HepG2 (cell line): Measurements from ENCODE around the gene STARD10. TPM values are rescaled to one million over a fixed set of nuclear protein-coding genes. Genes with fewer than 3 reads are reported as not detected.

ENCODE experiments used
- BRD4 ChIP-seq: sonication (generic); formaldehyde crosslinking; IDR thresholded peaks from 2 replicates; pipeline ENCODE4 v1.4.0; 2020; ENCODE audit warnings: missing genetic modification reagents
- CREB1 ChIP-seq, 2 experiments: fragments of 450-650 bp in 1 of 2; IDR thresholded peaks; 2 replicates each; pipeline ENCODE4 v1.6.1; 2016 to 2017; ENCODE audit warnings: control low read depth in 1 of 2, mild to moderate bottlenecking in 1 of 2, missing compliant biosample characterization in 1 of 2, missing genetic modification characterization in 1 of 2
- CTCF ChIP-seq: sonication (generic); formaldehyde crosslinking; IDR thresholded peaks from 2 replicates; pipeline ENCODE4 v1.5.0; 2020; ENCODE audit warnings: mild to moderate bottlenecking, missing genetic modification reagents, moderate library complexity
- EP300 ChIP-seq, 3 experiments: sonication (generic) in 1 of 3; formaldehyde crosslinking in 1 of 3; IDR thresholded peaks; 2 replicates each; pipeline versions ENCODE4 v1.5.1 to v1.6.1; 2011 to 2020; ENCODE audit warnings: low read depth in 2 of 3, low read length in 2 of 3, borderline replicate concordance in 1 of 3, improper control_type of control experiment in 1 of 3, mild to moderate bottlenecking in 1 of 3, missing genetic modification reagents in 1 of 3, moderate library complexity in 1 of 3
- IKZF1 ChIP-seq: fragments of 450-650 bp; IDR thresholded peaks from 2 replicates; pipeline ENCODE4 v1.7.1; 2016
- JUND ChIP-seq: sonication (generic); formaldehyde crosslinking; IDR thresholded peaks from 2 replicates; pipeline ENCODE4 v1.8.0; 2022; ENCODE audit warnings: mild to moderate bottlenecking, missing genetic modification reagents
- NFYC ChIP-seq: IDR thresholded peaks from 2 replicates; pipeline ENCODE4 v1.6.1; 2016; ENCODE audit warnings: missing genetic modification reagents, missing compliant biosample characterization
- NR2F2 ChIP-seq: IDR thresholded peaks from 2 replicates; pipeline ENCODE4 v1.6.1; 2012; ENCODE audit warnings: low read depth, inconsistent platforms, borderline replicate concordance
- PCBP2 ChIP-seq: fragments of 200-400 bp; formaldehyde crosslinking; optimal IDR thresholded peaks from 2 replicates; pipeline ENCODE3; 2018; ENCODE audit warnings: low read length, low read depth; ENCODE audit not compliant: poor library complexity, severe bottlenecking
- PPARG ChIP-seq: conservative IDR thresholded peaks from 2 replicates; pipeline ENCODE4 v1.6.1; 2016; ENCODE audit warnings: missing biosample characterization, missing genetic modification reagents
- SAFB2 ChIP-seq: sonication (generic); formaldehyde crosslinking; IDR thresholded peaks from 2 replicates; pipeline ENCODE4 v1.5.1; 2020; ENCODE audit warnings: missing genetic modification reagents, low read depth, mild to moderate bottlenecking, borderline replicate concordance
- SRSF1 ChIP-seq: fragments of 200-400 bp; formaldehyde crosslinking; optimal IDR thresholded peaks from 2 replicates; pipeline ENCODE3; 2017; ENCODE audit warnings: mild to moderate bottlenecking, low read depth, low read length, moderate library complexity
- ZBTB39 ChIP-seq: sonication (generic); formaldehyde crosslinking; IDR thresholded peaks from 2 replicates; pipeline ENCODE4 v1.5.0; 2020; ENCODE audit warnings: missing genetic modification reagents
- ZMAT3 ChIP-seq: sonication (generic); formaldehyde crosslinking; conservative IDR thresholded peaks from 2 replicates; pipeline ENCODE4 v1.7.0; 2021; ENCODE audit warnings: missing genetic modification reagents
- ZNF136 ChIP-seq: sonication (generic); formaldehyde crosslinking; IDR thresholded peaks from 2 replicates; pipeline ENCODE4 v1.8.1; 2022; ENCODE audit warnings: low read depth, mild to moderate bottlenecking, moderate library complexity, missing genetic modification reagents
- ZNF598 ChIP-seq: sonication (generic); formaldehyde crosslinking; IDR thresholded peaks from 2 replicates; pipeline ENCODE4 v1.5.1; 2020; ENCODE audit warnings: mild to moderate bottlenecking, missing genetic modification reagents, borderline replicate concordance
- ZNF770 ChIP-seq: sonication (generic); formaldehyde crosslinking; IDR thresholded peaks from 2 replicates; pipeline ENCODE4 v1.5.0; 2020; ENCODE audit warnings: mild to moderate bottlenecking, missing genetic modification reagents
- ZNF781 ChIP-seq: sonication (generic); formaldehyde crosslinking; IDR thresholded peaks from 2 replicates; pipeline ENCODE4 v1.5.1; 2020; ENCODE audit warnings: borderline replicate concordance, mild to moderate bottlenecking, missing genetic modification reagents; ENCODE audit errors: not compliant biosample characterization
- ZNF792 ChIP-seq: IDR thresholded peaks from 2 replicates; pipeline ENCODE4 v1.6.1; 2016
- ZSCAN25 ChIP-seq: sonication (generic); formaldehyde crosslinking; IDR thresholded peaks from 2 replicates; pipeline ENCODE4 v1.8.0; 2022; ENCODE audit warnings: mild to moderate bottlenecking, missing genetic modification reagents
- polyA plus RNA-seq, 8 experiments: library from polyadenylated mRNA; depleted of rRNA in 3 of 8; stranded (reverse) in 7 of 8; unstranded in 1 of 8; fragments of >200 nt; fragmentation: Illumina TruSeq in 4 of 8; extraction: Trizol in 4 of 8; gene quantifications; 2 replicates each; pipeline versions ENCODE4 v1.2.1 to v1.2.3, GENCODE V29; 2011 to 2016; ENCODE audit warnings: low read depth in 4 of 8, missing spikeins in 1 of 8, mixed read lengths in 1 of 8; ENCODE audit not compliant: insufficient read depth in 1 of 8
- total RNA-seq, 5 experiments: library from RNA; depleted of rRNA; stranded (reverse); fragments of >200 nt; fragmentation: Illumina TruSeq; extraction: Trizol; gene quantifications; 2 replicates each; pipeline ENCODE4 v1.2.3, GENCODE V29; 2016; ENCODE audit warnings: low read depth in 1 of 5
- TF ChIP-seq, protein P1 (sequence below): sonication (generic); formaldehyde crosslinking; IDR thresholded peaks from 2 replicates; pipeline ENCODE4 v1.4.0; 2020; ENCODE audit warnings: missing genetic modification reagents

The STARD10 gene
- total and polyA plus RNA-seq, 2 of the 13 experiments (the other 11 are each of a cell fraction or from before 2014, with no cell fraction given), result 260 to 341 TPM

- TF ChIP-seq BRD4 (CRISPR knock-in tag), result peak; percentile 69; the same call in 1 of the 2 replicates
- TF ChIP-seq ZNF598 (CRISPR knock-in tag), result peak; percentile 71; the same call in 1 of the 2 replicates
- TF ChIP-seq CREB1 (IDR thresholded peaks at IDR 0.05), result no peak
- TF ChIP-seq CREB1 (CRISPR knock-in tag; IDR thresholded peaks at IDR 0.05), result no peak
- TF ChIP-seq EP300 (IDR thresholded peaks at IDR 0.05; ENCODE audit: low read depth in 2 of 2, low read length in 2 of 2), result peak in 1 of 2 experiments; percentile 54; a peak in 1 of 4 replicates
- peak; percentile 47; the same call in 1 of the 2 replicates for TF ChIP-seq EP300 (CRISPR knock-in tag; IDR thresholded peaks at IDR 0.05; ENCODE audit: borderline replicate concordance)
- no peak for TF ChIP-seq SRSF1
- TF ChIP-seq, protein P1, sequence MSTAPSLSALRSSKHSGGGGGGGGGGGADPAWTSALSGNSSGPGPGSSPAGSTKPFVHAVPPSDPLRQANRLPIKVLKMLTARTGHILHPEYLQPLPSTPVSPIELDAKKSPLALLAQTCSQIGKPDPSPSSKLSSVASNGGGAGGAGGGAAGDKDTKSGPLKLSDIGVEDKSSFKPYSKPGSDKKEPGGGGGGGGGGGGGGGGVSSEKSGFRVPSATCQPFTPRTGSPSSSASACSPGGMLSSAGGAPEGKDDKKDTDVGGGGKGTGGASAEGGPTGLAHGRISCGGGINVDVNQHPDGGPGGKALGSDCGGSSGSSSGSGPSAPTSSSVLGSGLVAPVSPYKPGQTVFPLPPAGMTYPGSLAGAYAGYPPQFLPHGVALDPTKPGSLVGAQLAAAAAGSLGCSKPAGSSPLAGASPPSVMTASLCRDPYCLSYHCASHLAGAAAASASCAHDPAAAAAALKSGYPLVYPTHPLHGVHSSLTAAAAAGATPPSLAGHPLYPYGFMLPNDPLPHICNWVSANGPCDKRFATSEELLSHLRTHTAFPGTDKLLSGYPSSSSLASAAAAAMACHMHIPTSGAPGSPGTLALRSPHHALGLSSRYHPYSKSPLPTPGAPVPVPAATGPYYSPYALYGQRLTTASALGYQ (CRISPR knock-in tag), result peak; percentile 65; the same call in 1 of the 2 replicates
- no peak for TF ChIP-seq JUND (CRISPR knock-in tag)
- TF ChIP-seq ZNF792, result peak; percentile 97
- 0 out of 2 replicates have a peak, but pooled peaks have one; percentile 27 for TF ChIP-seq ZNF136 (CRISPR knock-in tag)
- TF ChIP-seq ZMAT3, result 0 out of 2 replicates have a peak, but pooled peaks have one; percentile 20
- TF ChIP-seq ZSCAN25, result peak; percentile 74
- TF ChIP-seq ZBTB39 (CRISPR knock-in tag), result no peak
- TF ChIP-seq NR2F2, result peak; percentile 68; the same call in 1 of the 2 replicates
- peak; percentile 70 for TF ChIP-seq CTCF (CRISPR knock-in tag)
- TF ChIP-seq ZNF770 (CRISPR knock-in tag), result peak; percentile 79
- TF ChIP-seq ZNF781, result no peak
- TF ChIP-seq IKZF1, result no peak
- 0 out of 2 replicates have a peak, but pooled peaks have one; percentile 44 for TF ChIP-seq PPARG
- no peak for TF ChIP-seq SAFB2 (CRISPR knock-in tag)
- no peak for TF ChIP-seq PCBP2
- TF ChIP-seq NFYC (CRISPR knock-in tag), result no peak
These were observed 27.5 kb downstream of the STARD10 start (continued) for GRCh38 chr11:72766152-72766902.
